ENCODE data around the gene AKAP1.

Gene AKAP1

GRCh38 chr17:57111386-57111785, 26.3 kb downstream of the AKAP1 start:
- Histone ChIP-seq H2AFZ (ENCODE audit: low read depth, low read length) (no peak overlapping the region), H3K9me3 (ENCODE audit: low read length) (no peaks in the 10 kb centered on the region), H3K27me3 (ENCODE audit: insufficient read depth, low read length) (no peaks in the 10 kb centered on the region), H3K36me3 (ENCODE audit: insufficient read depth, low read length) (peaks cover 67% of the 10 kb centered on the region), H3K4me1 (ENCODE audit: insufficient read depth, low read length) (peaks cover 6% of the 10 kb centered on the region), H3K4me3 (ENCODE audit: low read length) (no peak overlapping the region)

- Histone ChIP-seq H3K4me1 (ENCODE audit: insufficient read depth, low read length) (peaks cover under 1% of the 10 kb centered on the region), H3K27me3 (ENCODE audit: insufficient read depth, low read length) (no peaks in the 10 kb centered on the region), H3K36me3 (ENCODE audit: insufficient read depth, low read length) (peaks cover 75% of the 10 kb centered on the region), H3K4me3 (ENCODE audit: low read length) (no peak overlapping the region), H2AFZ (ENCODE audit: low read depth, low read length) (no peak overlapping the region), H3K9me3 (ENCODE audit: low read length) (no peaks in the 10 kb centered on the region)
Observed at GRCh38 chr17:57113011-57113410, 28.0 kb downstream of the AKAP1 start.

- Histone ChIP-seq H3K36me3 (ENCODE audit: insufficient read depth, low read length) (peaks cover 82% of the 10 kb centered on the region), H3K4me1 (ENCODE audit: insufficient read depth, low read length) (no peaks in the 10 kb centered on the region), H3K9me3 (ENCODE audit: low read length) (no peaks in the 10 kb centered on the region), H3K4me3 (ENCODE audit: low read length) (no peak overlapping the region), H3K27me3 (ENCODE audit: insufficient read depth, low read length) (no peaks in the 10 kb centered on the region), H2AFZ (ENCODE audit: low read depth, low read length) (no peak overlapping the region)
Observed at GRCh38 chr17:57113656-57114055, 28.6 kb downstream of the AKAP1 start.

GRCh38 chr17:57114085-57114673, 29.1 kb downstream of the AKAP1 start:
- Histone ChIP-seq H3K4me1 (ENCODE audit: insufficient read depth, low read length) (no peaks in the 10 kb centered on the region), H2AFZ (ENCODE audit: low read depth, low read length) (no peak overlapping the region), H3K9me3 (ENCODE audit: low read length) (no peaks in the 10 kb centered on the region), H3K36me3 (ENCODE audit: insufficient read depth, low read length) (peaks cover 87% of the 10 kb centered on the region), H3K4me3 (ENCODE audit: low read length) (no peak overlapping the region), H3K27me3 (ENCODE audit: insufficient read depth, low read length) (no peaks in the 10 kb centered on the region)

- no peaks in the 10 kb centered on the region for H3K4me1 ChIP-seq (ENCODE audit: insufficient read depth, low read length)
- H3K36me3 ChIP-seq (ENCODE audit: insufficient read depth, low read length) = peaks cover 84% of the 10 kb centered on the region
- H3K27me3 ChIP-seq (ENCODE audit: insufficient read depth, low read length) = no peaks in the 10 kb centered on the region
- H3K4me3 ChIP-seq (ENCODE audit: low read length) = no peak overlapping the region
- H2AFZ ChIP-seq (ENCODE audit: low read depth, low read length) = no peak overlapping the region
- no peaks in the 10 kb centered on the region for H3K9me3 ChIP-seq (ENCODE audit: low read length)
Observed at GRCh38 chr17:57115377-57115776, 30.3 kb downstream of the AKAP1 start.

GRCh38 chr17:57115916-57116315, 30.9 kb downstream of the AKAP1 start:
- H3K27me3 ChIP-seq (ENCODE audit: insufficient read depth, low read length) = no peaks in the 10 kb centered on the region
- H3K4me3 ChIP-seq (ENCODE audit: low read length) = no peak overlapping the region
- H2AFZ ChIP-seq (ENCODE audit: low read depth, low read length) = no peak overlapping the region
- H3K4me1 ChIP-seq (ENCODE audit: insufficient read depth, low read length) = no peaks in the 10 kb centered on the region
- peaks cover 85% of the 10 kb centered on the region for H3K36me3 ChIP-seq (ENCODE audit: insufficient read depth, low read length)
- no peaks in the 10 kb centered on the region for H3K9me3 ChIP-seq (ENCODE audit: low read length)

GRCh38 chr17:57117798-57118197, 32.8 kb downstream of the AKAP1 start:
- no peaks in the 10 kb centered on the region for H3K9me3 ChIP-seq (ENCODE audit: low read length)
- no peaks in the 10 kb centered on the region for H3K4me1 ChIP-seq (ENCODE audit: insufficient read depth, low read length)
- no peak overlapping the region for H2AFZ ChIP-seq (ENCODE audit: low read depth, low read length)
- no peaks in the 10 kb centered on the region for H3K27me3 ChIP-seq (ENCODE audit: insufficient read depth, low read length)
- peaks cover 77% of the 10 kb centered on the region for H3K36me3 ChIP-seq (ENCODE audit: insufficient read depth, low read length)
- H3K4me3 ChIP-seq (ENCODE audit: low read length) = no peak overlapping the region

GRCh38 chr17:57120814-57121213, 35.8 kb downstream of the AKAP1 start:
- peaks cover 78% of the 10 kb centered on the region for H3K36me3 ChIP-seq (ENCODE audit: insufficient read depth, low read length)
- H3K9me3 ChIP-seq (ENCODE audit: low read length) = no peaks in the 10 kb centered on the region
- no peak overlapping the region for H2AFZ ChIP-seq (ENCODE audit: low read depth, low read length)

GRCh38 chr17:57121308-57122042, 36.4 kb downstream of the AKAP1 start:
- Histone ChIP-seq H2AFZ (ENCODE audit: low read depth, low read length) (no peak overlapping the region), H3K9me3 (ENCODE audit: low read length) (no peaks in the 10 kb centered on the region), H3K27me3 (ENCODE audit: insufficient read depth, low read length) (no peaks in the 10 kb centered on the region), H3K36me3 (ENCODE audit: insufficient read depth, low read length) (peaks cover 73% of the 10 kb centered on the region), H3K4me1 (ENCODE audit: insufficient read depth, low read length) (no peaks in the 10 kb centered on the region), H3K4me3 (ENCODE audit: low read length) (no peak overlapping the region)

More at GRCh38 chr17:57120814-57121213, 35.8 kb downstream of the AKAP1 start:
- Histone ChIP-seq H3K4me3 (ENCODE audit: low read length) (no peak overlapping the region), H3K4me1 (ENCODE audit: insufficient read depth, low read length) (no peaks in the 10 kb centered on the region), H3K27me3 (ENCODE audit: insufficient read depth, low read length) (no peaks in the 10 kb centered on the region)

GRCh38 chr17:57124053-57124452, 39.0 kb downstream of the AKAP1 start:
- Histone ChIP-seq H3K36me3 (ENCODE audit: insufficient read depth, low read length) (peaks cover 48% of the 10 kb centered on the region), H3K9me3 (ENCODE audit: low read length) (no peaks in the 10 kb centered on the region), H3K4me3 (ENCODE audit: low read length) (no peak overlapping the region), H3K4me1 (ENCODE audit: insufficient read depth, low read length) (no peaks in the 10 kb centered on the region), H2AFZ (ENCODE audit: low read depth, low read length) (no peak overlapping the region), H3K27me3 (ENCODE audit: insufficient read depth, low read length) (no peaks in the 10 kb centered on the region)

- Histone ChIP-seq H3K9me3 (ENCODE audit: low read length) (no peaks in the 10 kb centered on the region), H3K27me3 (ENCODE audit: insufficient read depth, low read length) (no peaks in the 10 kb centered on the region), H3K4me1 (ENCODE audit: insufficient read depth, low read length) (no peaks in the 10 kb centered on the region), H3K36me3 (ENCODE audit: insufficient read depth, low read length) (peaks cover 40% of the 10 kb centered on the region), H3K4me3 (ENCODE audit: low read length) (no peak overlapping the region), H2AFZ (ENCODE audit: low read depth, low read length) (no peak overlapping the region)
Observed at GRCh38 chr17:57125406-57125805, 40.4 kb downstream of the AKAP1 start.

GRCh38 chr17:57125866-57126265, 40.8 kb downstream of the AKAP1 start:
- H3K36me3 ChIP-seq (ENCODE audit: insufficient read depth, low read length) = peaks cover 36% of the 10 kb centered on the region
- no peak overlapping the region for H2AFZ ChIP-seq (ENCODE audit: low read depth, low read length)
- no peaks in the 10 kb centered on the region for H3K9me3 ChIP-seq (ENCODE audit: low read length)
- peaks cover 5% of the 10 kb centered on the region for H3K4me1 ChIP-seq (ENCODE audit: insufficient read depth, low read length)
- H3K27me3 ChIP-seq (ENCODE audit: insufficient read depth, low read length) = no peaks in the 10 kb centered on the region
- H3K4me3 ChIP-seq (ENCODE audit: low read length) = no peak overlapping the region

GRCh38 chr17:57130708-57131461, 45.8 kb downstream of the AKAP1 start:
- peaks cover 23% of the 10 kb centered on the region for H3K4me1 ChIP-seq (ENCODE audit: insufficient read depth, low read length)
- peak overlapping the region; percentile 28 for H3K4me3 ChIP-seq (ENCODE audit: low read length)
- H3K9me3 ChIP-seq (ENCODE audit: low read length) = no peaks in the 10 kb centered on the region
- no peaks in the 10 kb centered on the region for H3K27me3 ChIP-seq (ENCODE audit: insufficient read depth, low read length)
- H2AFZ ChIP-seq (ENCODE audit: low read depth, low read length) = no peak overlapping the region
- H3K36me3 ChIP-seq (ENCODE audit: insufficient read depth, low read length) = peaks cover under 1% of the 10 kb centered on the region

All from neuron (in vitro differentiated cells).